RWPE1 (cell line): ENCODE measurements around the gene MAP1LC3A.

Experiments
- CTCF ChIA-PET: fragments of 350-600 bp; sonication (Branson Sonifier 250); formaldehyde crosslinking; extraction: SDS; loops from one replicate; lab custom pipeline; 2021; lab: Yijun Ruan, JAX
- POLR2A ChIA-PET: fragments of 400-600 bp; formaldehyde crosslinking; extraction: SDS; loops from one replicate; lab custom pipeline; 2020; ENCODE audit warnings: antibody characterized with exemption; ENCODE audit not compliant: low non-redundant PET; lab: Yijun Ruan, JAX
- DNase-seq: peaks from one replicate; pipeline ENCODE4 v3.0.0; 2012; ENCODE audit warnings: low spot score
- H3K27ac ChIP-seq: fragments of 450-650 bp; 2 replicates; pipeline ENCODE4 v1.5.1; 2017
- CTCF ChIP-seq: fragments of 450-650 bp; conservative IDR thresholded peaks from 2 replicates; pipeline ENCODE4 v1.5.1; 2017; ENCODE audit warnings: low read depth, mild to moderate bottlenecking

MAP1LC3A gene

GRCh38 chr20:34528921-34529297 lies 29.6 kb upstream of the MAP1LC3A start:
- TF ChIP-seq CTCF: no peak
- ChIA-PET CTCF (interaction anchor here (0.6 kb wide), 1 partner anchor 87 kb away, joined by 6 read pairs; no protein-coding TSS in a partner anchor), POLR2A (no interaction called here)
- DNase-seq: no peak
- peak overlapping the region; percentile 1; the same call in 1 of the 2 replicates for H3K27ac ChIP-seq

GRCh38 chr20:34529742-34530141 lies 28.8 kb upstream of the MAP1LC3A start:
- no peak for TF ChIP-seq CTCF
- ChIA-PET POLR2A (no interaction called here), CTCF (interaction anchor here (0.6 to 2.3 kb wide), 3 partner anchors 9 to 217 kb away, joined by 4 to 9 read pairs (median 5); no protein-coding TSS in a partner anchor)
- DNase-seq: no peak
- peak overlapping the region; percentile 1; the same call in 1 of the 2 replicates for H3K27ac ChIP-seq

GRCh38 chr20:34530342-34530741 lies 28.2 kb upstream of the MAP1LC3A start:
- no peak for DNase-seq
- H3K27ac ChIP-seq: peak overlapping the region; percentile 2; the same call in 1 of the 2 replicates
- TF ChIP-seq CTCF: no peak
- ChIA-PET POLR2A (interaction anchor here (0.5 kb wide), 1 partner anchor 83 kb away, joined by 3 read pairs; no protein-coding TSS in a partner anchor), CTCF (interaction anchor here (0.6 to 2.3 kb wide), 3 partner anchors 8 to 218 kb away, joined by 4 to 9 read pairs (median 5); no protein-coding TSS in a partner anchor)

- H3K27ac ChIP-seq: no peak overlapping the region
- TF ChIP-seq CTCF: no peak
- CTCF ChIA-PET: interaction anchor here (0.7 to 2.3 kb wide), 4 partner anchors 13 to 219 kb away, joined by 3 to 9 read pairs (median 4); no protein-coding TSS in a partner anchor
- no peak for DNase-seq
- POLR2A ChIA-PET: no interaction called here
These were observed 26.8 kb upstream of the MAP1LC3A start for GRCh38 chr20:34531608-34532265.

GRCh38 chr20:34532320-34532719 lies 26.2 kb upstream of the MAP1LC3A start:
- ChIA-PET POLR2A (no interaction called here), CTCF (interaction anchor here (1.5 kb wide), 1 partner anchor 220 kb away, joined by 5 read pairs; no protein-coding TSS in a partner anchor)
- TF ChIP-seq CTCF: no peak

GRCh38 chr20:34532756-34533155 lies 25.8 kb upstream of the MAP1LC3A start:
- ChIA-PET CTCF (interaction anchor here (0.6 to 1.5 kb wide), 2 partner anchors 101 to 220 kb away, joined by 3 to 5 read pairs; no protein-coding TSS in a partner anchor), POLR2A (no interaction called here)
- peak overlapping the region; percentile 3; the same call in 1 of the 2 replicates for H3K27ac ChIP-seq
- no peak for DNase-seq
- TF ChIP-seq CTCF: no peak

More at GRCh38 chr20:34532320-34532719, 26.2 kb upstream of the MAP1LC3A start:
- peak overlapping the region; percentile 3; the same call in 1 of the 2 replicates for H3K27ac ChIP-seq
- no peak for DNase-seq
